OCI-LY7 (cell line): Measurements from ENCODE around the gene AQP12A. TPM values are rescaled to one million over a fixed set of nuclear protein-coding genes. Genes with fewer than 3 reads are reported as not detected.
"Not testable (repeated sequence)": the region's sequence is repeated elsewhere in the genome, so short reads cannot be mapped to it uniquely, and the experiment has no call there.

Source experiments
- BruUV-seq: library from RNA; stranded (reverse); fragments of 400-500 nt; replicated peaks from 2 replicates; lab custom pipeline; 2021; lab: Mats Ljungman, UMichigan
- CTCF ChIA-PET: fragments of 300-600 bp; sonication (Branson Sonifier 250); formaldehyde crosslinking; loops from one replicate; lab custom pipeline; 2022; ENCODE audit warnings: antibody characterized with exemption; ENCODE audit not compliant: unreplicated experiment; lab: Charles Lee
- POLR2A ChIA-PET: fragments of 300-600 bp; sonication (Branson Sonifier 250); formaldehyde crosslinking; loops from one replicate; lab custom pipeline; 2022; ENCODE audit warnings: antibody characterized with exemption; lab: Charles Lee
- DNase-seq: peaks from one replicate; pipeline ENCODE4 v3.0.0-alpha.2; 2015; ENCODE audit warnings: low spot score
- H2AFZ ChIP-seq: fragments of 200-600 bp; sonication (generic), shearing (Covaris generic); 2 replicates; pipeline ENCODE4 v1.6.1; 2014; ENCODE audit warnings: mild to moderate bottlenecking, antibody characterized with exemption, low read length, moderate library complexity
- H3K27ac ChIP-seq: fragments of 200-600 bp; sonication (generic); 2 replicates; pipeline ENCODE4 v1.5.1; 2014; ENCODE audit warnings: mixed run types, low read depth, mild to moderate bottlenecking, moderate library complexity, low read length, inconsistent platforms; ENCODE audit not compliant: poor library complexity, severe bottlenecking
- H3K36me3 ChIP-seq: fragments of 200-600 bp; sonication (generic); 2 replicates; pipeline ENCODE4 v1.6.1; 2014; ENCODE audit warnings: mild to moderate bottlenecking, antibody characterized with exemption, low read length, moderate library complexity, mixed read lengths; ENCODE audit not compliant: insufficient read depth
- H3K4me1 ChIP-seq: fragments of 200-600 bp; sonication (generic); 2 replicates; pipeline ENCODE4 v1.5.1; 2014; ENCODE audit warnings: mild to moderate bottlenecking, low read length; ENCODE audit not compliant: insufficient read depth, poor library complexity, severe bottlenecking
- H3K4me2 ChIP-seq: fragments of 200-600 bp; sonication (generic); 2 replicates; pipeline ENCODE4 v1.6.1; 2014; ENCODE audit warnings: mild to moderate bottlenecking, low read length
- H3K4me3 ChIP-seq: fragments of 200-600 bp; sonication (generic); 2 replicates; pipeline ENCODE4 v1.5.1; 2014; ENCODE audit warnings: mild to moderate bottlenecking, low read depth, low read length; ENCODE audit not compliant: poor library complexity, severe bottlenecking
- H3K79me2 ChIP-seq: fragments of 200-600 bp; sonication (generic); 2 replicates; pipeline ENCODE4 v1.6.1; 2016; ENCODE audit warnings: low read depth, mild to moderate bottlenecking, low read length, moderate library complexity, mixed read lengths; ENCODE audit not compliant: insufficient read depth
- H3K9me2 ChIP-seq: fragments of 200-600 bp; sonication (generic); 2 replicates; pipeline ENCODE4 v1.6.1; 2016; ENCODE audit warnings: mild to moderate bottlenecking, low read length, mixed read lengths; ENCODE audit not compliant: insufficient read depth
- H3K9me3 ChIP-seq: fragments of 200-600 bp; sonication (generic); 2 replicates; pipeline ENCODE4 v1.6.1; 2014; ENCODE audit warnings: mild to moderate bottlenecking, mixed run types, low read length, mixed read lengths
- H4K20me1 ChIP-seq: fragments of 200-600 bp; sonication (generic); 2 replicates; pipeline ENCODE4 v1.6.1; 2014; ENCODE audit warnings: mild to moderate bottlenecking, antibody characterized with exemption, low read length, moderate library complexity, mixed read lengths; ENCODE audit not compliant: insufficient read depth
- CTCF ChIP-seq: fragments of 200-600 bp; sonication (generic); conservative IDR thresholded peaks from 2 replicates; pipeline ENCODE4 v1.5.1; 2014; ENCODE audit warnings: mild to moderate bottlenecking, antibody characterized with exemption, low read length, moderate library complexity, mixed read lengths
- EZH2phosphoT487 ChIP-seq: fragments of 200-600 bp; sonication (generic); IDR thresholded peaks from 2 replicates; pipeline ENCODE4 v1.6.1; 2018; ENCODE audit warnings: low read depth, borderline replicate concordance, mild to moderate bottlenecking, mixed run types, antibody characterized with exemption, low read length, moderate library complexity, mixed read lengths
- intact Hi-C: fragments of 100-400 bp; cut with micrococcal nuclease; formaldehyde crosslinking; loops from one replicate; pipeline ENCODE4 v1.10.0; 2022; ENCODE audit not compliant: unreplicated experiment
- total RNA-seq, 2 experiments: library from RNA; depleted of rRNA in 1 of 2; stranded (reverse); fragments of >200 nt in 1 of 2; shearing (Covaris generic) in 1 of 2; gene quantifications; 2 replicates each; pipeline ENCODE4 v1.2.3, GENCODE V29; 2014 to 2022

Gene AQP12A
- total RNA-seq, 2 experiments from 2014 or later, result not detected

- H2AFZ ChIP-seq, result no peak overlapping the region
- H3K36me3 ChIP-seq, result no peaks in the 10 kb centered on the region
- no peak overlapping the region for H3K4me2 ChIP-seq
- intact Hi-C loops, result no loop called here
- H4K20me1 ChIP-seq, result no peaks in the 10 kb centered on the region
- H3K4me3 ChIP-seq, result no peak overlapping the region
- H3K9me2 ChIP-seq, result no peaks in the 10 kb centered on the region
- no peak for TF ChIP-seq EZH2phosphoT487
- no peak for TF ChIP-seq CTCF
- DNase-seq, result no peak
- no peaks in the 10 kb centered on the region for H3K9me3 ChIP-seq
- ChIA-PET POLR2A (no interaction called here), CTCF (no interaction called here)
- H3K79me2 ChIP-seq, result no peaks in the 10 kb centered on the region
- no peaks in the 10 kb centered on the region for H3K4me1 ChIP-seq
- no TSS peak for BruUV-seq
- no peak overlapping the region for H3K27ac ChIP-seq
Observed at GRCh38 chr2:240655931-240656886, 35.5 kb upstream of the AQP12A start.

DNA sequence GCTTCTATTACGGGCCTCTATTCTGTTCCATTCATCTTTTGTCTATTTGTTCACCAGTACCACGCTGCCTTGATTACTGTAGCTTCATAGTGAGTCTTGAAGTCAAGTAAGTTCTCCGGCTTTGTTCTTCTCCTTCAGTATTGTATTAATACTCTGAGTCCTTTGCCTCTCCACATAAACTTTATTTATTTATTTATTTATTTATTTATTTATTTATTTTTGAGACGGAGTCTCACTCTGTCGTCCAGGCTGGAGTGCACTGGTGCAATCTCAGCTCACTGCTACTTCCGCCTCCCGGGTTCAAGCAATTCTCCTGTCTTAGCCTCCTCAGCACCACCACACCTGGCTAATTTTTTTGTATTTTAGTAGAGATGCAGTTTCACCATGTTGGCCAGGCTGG is 31.8 kb upstream of the AQP12A start:
- DNase-seq, intact Hi-C loops, H3K79me2 ChIP-seq, H3K27ac ChIP-seq, H3K9me3 ChIP-seq, H2AFZ ChIP-seq, H4K20me1 ChIP-seq, H3K4me2 ChIP-seq, POLR2A ChIA-PET, CTCF ChIA-PET, H3K36me3 ChIP-seq, H3K4me3 ChIP-seq, H3K9me2 ChIP-seq, H3K4me1 ChIP-seq, BruUV-seq: not testable (repeated sequence)

- CTCF ChIA-PET, result no interaction called here
Observed at GRCh38 chr2:240662681-240663080, 29.0 kb upstream of the AQP12A start.

More at GRCh38 chr2:240662681-240663080, 29.0 kb upstream of the AQP12A start:
- H3K36me3 ChIP-seq, result no peaks in the 10 kb centered on the region
- no peak overlapping the region for H2AFZ ChIP-seq
- BruUV-seq, result no TSS peak
- H3K4me3 ChIP-seq, result no peak overlapping the region
- no peaks in the 10 kb centered on the region for H3K9me2 ChIP-seq
- no peaks in the 10 kb centered on the region for H4K20me1 ChIP-seq
- intact Hi-C loops, result no loop called here
- DNase-seq, result no peak
- no peak overlapping the region for H3K4me2 ChIP-seq
- no peaks in the 10 kb centered on the region for H3K9me3 ChIP-seq
- TF ChIP-seq EZH2phosphoT487 (no peak), CTCF (no peak)
- POLR2A ChIA-PET, result no interaction called here
- no peak overlapping the region for H3K27ac ChIP-seq
- H3K4me1 ChIP-seq, result no peaks in the 10 kb centered on the region
- no peaks in the 10 kb centered on the region for H3K79me2 ChIP-seq
